ENCODE results near the gene GPC1. TPM values are rescaled to one million over a fixed set of nuclear protein-coding genes. Genes with fewer than 3 reads are reported as not detected.

The GPC1 gene
- total and polyA plus RNA-seq, 2 of the 13 experiments (the other 11 are each of a cell fraction or from before 2014, with no cell fraction given), result 4.0 to 5.5 TPM

GRCh38 chr2:240513549-240514287 lies 78.3 kb downstream of the GPC1 start (continued):
- no peak for TF ChIP-seq HMGXB3 (CRISPR knock-in tag; IDR thresholded peaks at IDR 0.05; ENCODE audit: borderline replicate concordance)
- TF ChIP-seq ZNF891 (CRISPR knock-in tag; IDR thresholded peaks at IDR 0.05), result peak; percentile 64; the same call in 1 of the 2 replicates
- TF ChIP-seq TAF1 (CRISPR knock-in tag; IDR thresholded peaks at IDR 0.05), result no peak
- no peak for TF ChIP-seq TCF7L2 (IDR thresholded peaks at IDR 0.05; ENCODE audit: low read depth, low read length)
- no peak for TF ChIP-seq AKNA (CRISPR knock-in tag; IDR thresholded peaks at IDR 0.05; ENCODE audit: borderline replicate concordance)
- no peak for TF ChIP-seq NFRKB (IDR thresholded peaks at IDR 0.05)
- TF ChIP-seq ZNF230 (CRISPR knock-in tag; IDR thresholded peaks at IDR 0.05), result no peak
- TF ChIP-seq ZNF878 (CRISPR knock-in tag; IDR thresholded peaks at IDR 0.05), result no peak
- no peak for TF ChIP-seq ZBTB37 (CRISPR knock-in tag; IDR thresholded peaks at IDR 0.05)
- no peak for TF ChIP-seq ZMAT5 (CRISPR knock-in tag; IDR thresholded peaks at IDR 0.05; ENCODE audit: borderline replicate concordance, low read depth)
- TF ChIP-seq ZNF724P (CRISPR knock-in tag; IDR thresholded peaks at IDR 0.05; ENCODE audit: borderline replicate concordance), result no peak
- TF ChIP-seq PCBP1 (IDR thresholded peaks at IDR 0.05; ENCODE audit: borderline replicate concordance, low read depth, low read length), result no peak
- TF ChIP-seq NCOA1 (CRISPR knock-in tag; IDR thresholded peaks at IDR 0.05), result no peak
- no peak for TF ChIP-seq YY1 (IDR thresholded peaks at IDR 0.05; ENCODE audit: insufficient read depth, insufficient replicate concordance, low read depth, low read length)
- no peak for TF ChIP-seq RXRA (CRISPR knock-in tag; IDR thresholded peaks at IDR 0.05)
- no peak for TF ChIP-seq TP53 (CRISPR knock-in tag; conservative IDR thresholded peaks at IDR 0.05)
- TF ChIP-seq FOXO1 (CRISPR knock-in tag; IDR thresholded peaks at IDR 0.05), result peak; percentile 71
- no peak for TF ChIP-seq ATF7 (IDR thresholded peaks at IDR 0.05)
- TF ChIP-seq ATF7 (CRISPR knock-in tag; IDR thresholded peaks at IDR 0.05), result no peak
- TF ChIP-seq ZNF44 (CRISPR knock-in tag; IDR thresholded peaks at IDR 0.05), result no peak
